Astrocyte of the spinal cord (primary cell): ENCODE measurements around the gene ENTHD1.
"Not testable (repeated sequence)": the region's sequence is repeated elsewhere in the genome, so short reads cannot be mapped to it uniquely, and the experiment has no call there.

Experiments
- DNase-seq: peaks from one replicate; pipeline ENCODE4 v3.0.0; 2011; ENCODE audit warnings: low read depth, low spot score
- H3K4me3 ChIP-seq: 2 replicates; pipeline ENCODE4 v1.5.1; 2011; ENCODE audit warnings: low read depth, mild to moderate bottlenecking, low read length, moderate library complexity
- CTCF ChIP-seq: IDR thresholded peaks from 2 replicates; pipeline ENCODE4 v1.5.1; 2012; ENCODE audit warnings: low read depth, mild to moderate bottlenecking, low read length, inconsistent platforms
- in situ Hi-C: cut with HindIII; loops from 2 replicates; pipeline ENCODE4 v1.10.0; 2017; ENCODE audit warnings: low sequenced_read_pairs

The ENTHD1 gene

DNA sequence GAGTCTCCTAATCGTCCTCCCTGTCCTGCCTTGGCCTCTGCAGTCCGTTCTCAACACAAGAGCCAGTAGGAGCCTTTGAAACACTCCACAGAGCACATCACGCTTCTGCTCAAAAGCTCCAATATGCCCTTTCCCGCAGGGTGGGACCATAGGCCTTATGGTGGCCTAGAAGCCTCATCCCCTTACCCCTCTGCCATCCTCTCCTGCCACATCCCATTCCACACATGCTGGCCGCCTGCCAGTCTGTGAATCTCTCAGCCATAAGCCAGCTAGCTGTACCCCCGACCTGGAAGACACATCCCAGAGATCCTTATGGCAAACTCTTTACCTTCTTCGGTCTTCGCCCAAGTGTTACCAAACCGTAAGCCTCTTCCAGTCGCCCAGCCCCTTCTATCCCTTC is 157.8 kb downstream of the ENTHD1 start:
- in situ Hi-C loops, result no loop called here
- DNase-seq, result no peak
- TF ChIP-seq CTCF, result no peak
- H3K4me3 ChIP-seq, result no peak overlapping the region

- no peak for DNase-seq
- H3K4me3 ChIP-seq, result no peak overlapping the region
- no peak for TF ChIP-seq CTCF
- in situ Hi-C loops, result no loop called here
Measured at GRCh38 chr22:39734866-39735265, 158.7 kb downstream of the ENTHD1 start.

DNA sequence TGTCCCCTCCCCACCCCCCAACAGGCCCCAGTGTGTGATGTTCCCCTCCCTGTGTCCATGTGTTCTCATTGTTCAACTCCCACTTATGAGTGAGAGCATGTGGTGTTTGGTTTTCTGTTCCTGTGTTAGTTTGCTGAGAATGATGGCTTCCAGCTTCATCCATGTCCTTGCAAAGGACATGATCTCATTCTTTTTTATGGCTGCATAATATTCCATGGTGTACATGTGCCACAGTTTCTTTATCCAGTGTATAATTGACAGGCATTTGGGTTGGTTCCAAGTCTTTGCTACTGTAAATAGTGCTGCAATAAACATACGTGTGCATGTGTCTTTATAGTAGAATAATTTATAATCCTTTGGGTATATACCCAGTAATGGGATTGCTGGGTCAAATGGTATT is 159.5 kb downstream of the ENTHD1 start:
- in situ Hi-C loops, H3K4me3 ChIP-seq, DNase-seq: not testable (repeated sequence)

DNA sequence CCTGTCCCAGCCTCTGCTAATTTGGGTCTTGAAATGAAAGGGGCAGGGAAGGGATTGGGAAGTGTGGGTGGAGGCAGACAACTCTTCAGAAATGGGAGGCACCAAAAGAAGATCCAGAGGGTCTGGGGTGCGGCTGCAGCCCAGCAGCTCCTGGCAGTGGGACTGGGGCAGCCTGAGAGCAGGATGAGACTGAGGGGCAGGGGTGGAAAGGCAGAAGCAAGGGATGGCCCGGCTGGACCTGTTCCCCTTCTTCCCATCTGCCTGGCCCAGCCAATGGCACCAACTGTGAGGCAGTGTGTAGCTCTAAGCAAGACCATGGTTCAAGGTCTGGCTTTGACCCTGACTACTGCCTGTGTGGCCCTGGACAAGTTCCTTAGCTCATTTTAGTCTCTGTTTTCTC is 160.4 kb downstream of the ENTHD1 start:
- in situ Hi-C loops, result no loop called here
- no peak for TF ChIP-seq CTCF
- no peak for DNase-seq
- H3K4me3 ChIP-seq, result no peak overlapping the region

DNA sequence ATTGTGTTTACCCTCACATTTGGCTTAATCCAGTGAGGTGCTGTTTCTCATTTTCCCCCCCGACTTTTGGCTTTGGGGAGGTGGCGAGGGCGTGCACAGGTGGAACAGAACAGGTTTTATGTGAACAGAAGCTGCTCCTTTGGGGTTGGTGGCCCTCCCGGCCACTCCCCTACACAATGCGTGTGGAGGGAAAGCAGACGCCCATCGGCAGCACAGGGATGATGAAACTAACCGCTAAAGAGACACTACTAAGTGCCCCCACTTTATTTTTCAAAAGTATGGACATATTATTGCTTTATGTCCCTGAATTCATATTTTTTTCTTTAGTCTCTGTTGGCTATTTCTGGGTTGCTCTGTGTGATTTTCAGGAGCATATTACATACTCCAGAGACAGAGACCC is 160.9 kb downstream of the ENTHD1 start:
- TF ChIP-seq CTCF, result no peak
- no peak overlapping the region for H3K4me3 ChIP-seq
- in situ Hi-C loops, result no loop called here
- DNase-seq, result no peak

- H3K4me3 ChIP-seq, result no peak overlapping the region
- DNase-seq, result no peak
- in situ Hi-C loops, result no loop called here
- no peak for TF ChIP-seq CTCF
Measured at GRCh38 chr22:39731881-39732555, 161.5 kb downstream of the ENTHD1 start.

DNA sequence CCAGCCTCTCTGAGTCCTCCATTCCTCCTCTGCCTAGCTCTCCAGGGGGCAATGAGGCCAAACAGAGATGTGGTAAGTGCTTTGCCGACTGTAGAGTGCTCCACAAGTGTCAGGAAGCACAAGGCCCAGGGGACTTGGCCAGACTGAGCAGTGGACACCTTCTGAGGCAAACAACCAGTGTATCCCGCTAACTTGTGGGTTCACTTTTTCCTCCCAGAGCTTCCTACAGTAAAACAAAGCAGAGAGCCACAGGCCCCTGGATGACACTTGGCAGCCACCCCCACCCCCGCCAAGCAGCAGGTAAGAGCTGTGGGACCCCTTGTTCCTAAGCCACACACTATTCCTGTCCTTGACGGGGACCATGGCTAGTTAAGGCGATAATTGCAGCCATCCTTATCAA is 162.1 kb downstream of the ENTHD1 start:
- no peak for TF ChIP-seq CTCF
- in situ Hi-C loops, result no loop called here
- no peak for DNase-seq
- H3K4me3 ChIP-seq, result no peak overlapping the region
